Neural progenitor cell (in vitro differentiated cells): ENCODE results near the gene SMOC2.

Experiments
- EZH2 ChIP-seq: fragments of 200-600 bp; sonication (generic); IDR thresholded peaks from 2 replicates; pipeline ENCODE4 v1.6.1; 2017; ENCODE audit warnings: antibody characterized with exemption, mild to moderate bottlenecking, moderate library complexity
- EZH2phosphoT487 ChIP-seq: fragments of 200-600 bp; sonication (generic); IDR thresholded peaks from 2 replicates; pipeline ENCODE4 v1.6.1; 2017; ENCODE audit warnings: antibody characterized with exemption

GRCh38 chr6:168628176-168628553 lies 187.2 kb downstream of the SMOC2 start:
- TF ChIP-seq EZH2phosphoT487 = no peak
- no peak for TF ChIP-seq EZH2
